Body of pancreas (tissue), 4 donors: ENCODE measurements around the gene EIF3L.

Source experiments
- CTCF ChIP-seq, 7 experiments: fragments of 450-650 bp in 4 of 7; fragments of 200-600 bp in 3 of 7; sonication (generic) in 3 of 7; IDR thresholded peaks; one replicate each; pipeline ENCODE4 v1.5.1; 2016 to 2019; ENCODE audit warnings: antibody characterized with exemption in 7 of 7
- POLR2A ChIP-seq, 3 donors: fragments of 450-650 bp; IDR thresholded peaks; one replicate each; pipeline ENCODE4 v1.6.1; 2016; ENCODE audit warnings: antibody characterized with exemption in 3 of 3, mild to moderate bottlenecking in 2 of 3

- no peak for TF ChIP-seq CTCF (IDR thresholded peaks at IDR 0.05)
- no peak for TF ChIP-seq POLR2A (IDR thresholded peaks at IDR 0.05)
Observed at GRCh38 chr22:37891926-37892325, 42.7 kb downstream of the EIF3L start.
